SK-MEL-5 (cell line): Measurements from ENCODE around the gene XYLT2. TPM values are rescaled to one million over a fixed set of nuclear protein-coding genes. Genes with fewer than 3 reads are reported as not detected.
"Not testable (repeated sequence)": the region's sequence is repeated elsewhere in the genome, so short reads cannot be mapped to it uniquely, and the experiment has no call there.

Experiments used
- DNase-seq: peaks from one replicate; pipeline ENCODE4 v3.0.0-alpha.2; 2016; ENCODE audit warnings: low read depth, low spot score
- in situ Hi-C: cut with HindIII; loops from 2 replicates; pipeline ENCODE4 v1.10.0; 2016; ENCODE audit warnings: low sequenced_read_pairs, high pct_unique_total_duplicates, low pct_unique_long_range_greater_than_20kb
- polyA plus RNA-seq, 2 experiments: library from polyadenylated mRNA; depleted of rRNA; stranded (reverse); fragments of >200 nt; gene quantifications; 2 replicates each; pipeline ENCODE4 v1.2.3, GENCODE V29; 2015
- total RNA-seq: library from RNA; depleted of rRNA; stranded (reverse); fragments of >200 nt; shearing (Covaris generic); gene quantifications from 2 replicates; pipeline ENCODE4 v1.2.3, GENCODE V29; 2014; rRNA removed

Gene XYLT2
- total RNA-seq = 31.7 and 34.2 TPM in 2 replicates
- 47.8 and 49.8 TPM in 2 replicates for polyA plus RNA-seq (2015; cell fraction: cytosol; rRNA removed)
- polyA plus RNA-seq (2015; cell fraction: nucleus; rRNA removed) = 37.6 and 40.5 TPM in 2 replicates

DNA sequence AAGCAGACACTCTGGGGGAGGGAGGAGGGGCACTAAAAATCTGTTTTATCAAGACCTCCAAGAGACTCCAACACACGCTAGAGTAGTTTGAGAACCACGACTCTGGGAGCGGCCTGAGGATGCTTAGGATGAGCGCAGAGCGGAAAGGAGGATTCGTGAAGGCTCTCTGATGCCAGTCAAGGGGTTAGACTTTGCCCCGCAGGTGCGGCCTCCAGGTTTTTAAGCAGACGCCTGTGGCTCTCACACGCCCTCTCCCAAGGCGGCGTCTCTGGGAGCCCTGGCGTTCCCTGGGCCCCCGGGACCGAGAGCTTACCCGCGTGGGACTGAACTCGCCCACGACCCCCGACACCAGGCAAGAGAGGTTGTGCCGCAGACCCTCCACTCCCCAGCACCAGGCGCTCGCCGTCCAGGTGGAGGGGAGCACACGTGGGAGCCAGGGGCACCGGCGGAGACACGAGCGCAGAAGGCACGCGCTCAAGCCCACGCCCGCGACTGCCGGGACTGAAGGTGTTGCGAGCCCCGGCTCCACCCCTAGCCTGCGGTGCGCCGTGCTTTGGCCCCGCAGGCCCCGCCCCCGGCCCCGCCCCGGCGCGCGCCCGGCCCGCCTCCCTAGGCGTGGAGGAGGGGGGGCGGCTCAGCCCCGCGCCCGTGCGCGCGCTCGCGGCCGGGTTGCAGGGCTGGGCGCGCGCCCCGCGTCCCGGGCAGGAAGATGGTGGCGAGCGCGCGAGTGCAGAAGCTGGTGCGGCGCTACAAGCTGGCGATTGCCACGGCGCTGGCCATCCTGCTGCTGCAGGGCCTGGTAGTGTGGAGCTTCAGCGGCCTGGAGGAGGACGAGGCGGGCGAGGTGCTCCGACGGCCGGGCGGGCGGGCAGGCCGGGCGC is at the start of gene XYLT2:
XYLT2 (plus strand) TSS at position 695 of the 881 bp plus-strand sequence; CDS start at position 710, 15 bp downstream.
- peak; percentile 74 for DNase-seq
- in situ Hi-C loops = no loop called here

DNA sequence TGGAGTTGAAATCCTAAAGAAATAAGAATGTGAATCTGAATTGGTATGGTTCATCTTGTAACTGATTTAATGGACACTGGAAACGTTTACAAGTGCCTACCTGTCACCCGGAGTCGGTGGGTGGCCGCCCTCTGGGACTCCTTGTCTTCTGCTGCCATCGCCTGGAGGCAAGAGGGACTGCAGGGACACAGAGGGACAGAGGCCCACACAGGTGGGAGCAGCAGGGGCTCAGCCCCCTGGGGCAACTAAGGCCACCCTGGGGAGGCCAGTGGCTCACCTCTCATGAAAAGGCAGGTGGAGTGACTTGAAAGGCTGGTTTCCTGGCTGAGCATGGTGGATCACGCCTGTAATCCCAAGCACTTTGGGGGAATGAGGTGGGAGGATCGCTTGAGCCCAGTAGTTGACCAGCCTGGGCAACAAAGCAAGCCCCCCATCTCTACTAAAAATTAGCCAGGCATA is 48.5 kb upstream of the XYLT2 start:
- in situ Hi-C loops = no loop called here
- DNase-seq = peak; percentile 66

DNA sequence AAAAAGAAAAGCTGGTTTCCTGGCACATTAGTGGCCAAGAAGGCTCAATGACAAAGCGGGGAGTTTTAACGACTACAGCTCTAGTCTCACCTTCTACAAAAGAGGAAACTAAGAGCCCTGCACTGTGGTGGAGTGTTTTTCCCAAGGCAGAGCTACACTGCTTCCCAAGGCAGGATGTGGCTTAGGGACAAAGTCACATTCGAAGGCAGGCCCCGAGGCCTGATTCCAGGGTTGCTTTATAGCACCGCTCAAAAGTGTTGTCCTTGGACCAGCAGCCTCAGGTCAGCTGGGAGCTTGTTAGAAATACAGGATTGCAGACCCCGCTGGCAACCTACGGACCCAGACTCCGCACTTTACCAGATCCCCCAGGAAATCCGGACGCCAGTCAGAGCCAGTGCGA is 47.9 kb upstream of the XYLT2 start:
- DNase-seq = no peak
- in situ Hi-C loops = no loop called here

DNA sequence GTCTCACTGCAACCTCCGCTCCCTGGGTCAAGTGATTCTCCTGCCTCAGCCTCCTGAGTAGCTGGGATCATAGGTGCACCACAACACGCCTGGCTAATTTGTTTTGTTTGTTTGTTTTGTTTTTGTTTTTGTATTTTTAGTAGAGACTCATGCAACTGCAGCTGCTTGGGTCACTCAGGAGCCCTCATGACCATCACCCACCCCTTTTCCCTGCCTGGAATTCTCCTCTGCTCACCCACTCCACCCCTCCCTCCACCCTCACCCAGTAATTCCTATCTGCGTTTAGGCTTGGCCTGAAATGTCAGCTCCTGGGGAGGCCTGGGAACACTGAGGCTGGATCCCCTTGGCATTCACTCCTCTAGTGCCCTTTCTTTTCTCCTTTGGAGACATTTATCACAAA is 46.1 kb upstream of the XYLT2 start:
- in situ Hi-C loops = no loop called here

DNA sequence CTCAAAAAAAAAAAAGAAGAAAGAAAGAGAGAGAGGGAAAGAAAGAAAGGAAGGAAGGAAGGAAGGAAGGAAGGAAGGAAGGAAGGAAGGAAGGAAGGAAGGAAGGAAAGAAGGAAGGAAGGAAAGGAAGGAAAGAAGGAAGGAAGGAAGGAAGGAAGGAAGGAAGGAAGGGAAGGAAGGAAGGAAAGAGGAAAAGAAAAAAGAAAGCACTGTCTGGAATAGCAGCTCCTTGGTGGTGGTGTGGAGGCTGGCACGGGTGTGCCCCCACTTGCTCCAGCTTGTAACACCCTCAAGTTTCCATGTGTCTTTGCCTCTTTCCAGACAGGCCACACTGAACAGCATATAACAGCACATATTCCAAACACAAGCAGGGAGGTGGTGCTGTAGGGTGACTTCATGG is 45.1 kb upstream of the XYLT2 start:
- DNase-seq, in situ Hi-C loops: not testable (repeated sequence)

More for the DNA sequence above, 46.1 kb upstream of the XYLT2 start:
- DNase-seq = no peak

DNA sequence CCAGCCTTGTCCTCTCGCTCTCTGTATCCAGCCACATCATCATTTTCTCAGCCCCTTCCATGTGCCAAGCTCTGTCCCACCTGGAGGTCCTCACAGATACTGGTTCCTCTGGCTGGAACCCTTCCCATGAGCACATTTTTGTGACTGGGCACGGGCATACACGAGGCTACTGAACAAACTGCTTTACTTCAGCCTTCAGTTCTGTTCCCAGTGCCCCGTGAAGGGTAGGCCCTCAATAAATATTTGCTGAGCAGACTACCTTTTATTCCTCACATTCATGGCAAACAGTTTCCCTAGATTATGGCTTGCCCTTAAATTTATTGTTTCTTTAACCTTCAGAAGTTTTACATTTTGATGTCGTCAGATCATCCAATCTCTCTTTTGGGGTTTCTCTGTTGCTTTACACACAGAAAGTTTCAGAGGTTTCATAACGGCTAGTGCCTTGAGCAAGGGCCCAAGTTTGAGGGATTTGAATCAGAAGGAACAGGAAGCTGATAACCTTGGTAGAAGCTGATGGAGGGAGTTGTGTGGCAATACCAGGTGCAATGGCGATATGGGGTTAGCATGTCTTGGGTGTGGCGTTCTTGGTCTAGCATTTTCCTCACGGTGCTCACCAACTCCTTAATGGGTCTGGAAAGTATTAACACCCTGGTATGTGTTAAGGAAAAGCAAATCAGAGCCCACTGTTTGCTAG is 43.9 kb upstream of the XYLT2 start:
- DNase-seq = no peak
- in situ Hi-C loops = no loop called here

DNA sequence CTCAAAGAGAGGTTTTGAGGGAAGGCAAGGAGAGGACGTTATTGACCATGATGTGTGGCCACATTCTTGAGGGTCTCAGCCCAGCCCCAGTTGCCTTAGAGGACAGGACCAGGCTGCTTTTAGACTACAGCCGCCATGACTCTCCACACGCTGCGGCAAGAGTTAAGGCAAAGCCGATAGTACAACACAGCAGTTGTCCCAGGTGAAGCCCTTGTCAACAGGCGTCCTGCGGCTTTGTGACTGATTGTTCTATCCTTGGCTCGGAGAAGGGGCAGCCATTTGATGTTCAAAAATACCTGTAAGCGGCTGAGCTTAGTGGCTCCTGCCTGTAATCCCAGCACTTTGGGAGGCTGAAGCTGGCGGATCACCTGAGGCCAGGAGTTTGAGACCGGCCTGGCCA is 42.9 kb upstream of the XYLT2 start:
- DNase-seq = no peak
- in situ Hi-C loops = no loop called here

DNA sequence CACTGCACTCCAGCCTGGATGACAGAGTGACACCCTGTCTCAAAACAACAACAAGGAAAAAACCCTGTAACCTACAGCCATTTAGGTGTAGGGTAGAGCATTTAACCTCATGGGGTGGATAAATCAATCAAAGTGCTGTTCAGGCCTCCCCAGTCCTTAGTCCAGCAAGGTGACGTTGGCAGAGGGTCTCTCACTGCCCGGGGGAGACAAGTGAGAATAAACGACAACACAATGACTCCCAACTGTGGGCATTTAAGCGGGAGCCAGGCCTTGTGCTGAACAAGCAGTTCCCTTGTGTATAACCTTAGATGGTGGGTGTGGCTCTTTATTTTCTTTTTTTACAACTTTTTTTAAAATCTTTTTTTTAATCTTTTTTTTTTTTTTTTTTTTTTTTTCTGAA is 42.3 kb upstream of the XYLT2 start:
- no peak for DNase-seq
- in situ Hi-C loops = no loop called here

DNA sequence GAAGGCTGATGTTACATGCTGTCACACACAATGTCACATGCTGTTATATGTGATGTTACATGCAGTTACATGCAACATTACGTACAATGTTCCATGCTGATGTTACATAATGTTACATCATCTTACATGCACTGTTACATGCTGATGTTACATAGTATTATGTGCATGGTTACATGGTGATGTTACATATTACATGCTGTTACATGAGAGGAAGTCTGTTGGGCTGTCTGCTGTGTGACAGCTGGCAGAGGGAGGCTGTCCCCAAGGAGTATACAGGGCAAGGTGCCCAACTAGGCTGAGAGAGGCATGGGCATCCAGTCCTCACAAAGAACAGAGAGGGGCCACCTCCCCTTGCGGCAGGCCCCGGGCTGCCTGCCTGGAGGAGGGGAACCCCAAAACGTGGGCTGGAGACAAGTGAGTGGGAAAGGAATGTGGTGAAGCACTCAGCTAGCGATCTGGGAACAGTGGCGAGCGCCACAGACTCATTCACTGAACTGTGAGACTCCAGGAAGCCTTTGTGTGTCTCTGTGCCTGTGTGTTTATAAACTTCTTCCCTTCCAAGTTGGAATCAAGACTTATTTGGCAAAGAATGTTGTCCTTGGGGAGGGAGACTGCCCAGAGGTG is 41.0 kb upstream of the XYLT2 start:
- no peak for DNase-seq
- in situ Hi-C loops = no loop called here

DNA sequence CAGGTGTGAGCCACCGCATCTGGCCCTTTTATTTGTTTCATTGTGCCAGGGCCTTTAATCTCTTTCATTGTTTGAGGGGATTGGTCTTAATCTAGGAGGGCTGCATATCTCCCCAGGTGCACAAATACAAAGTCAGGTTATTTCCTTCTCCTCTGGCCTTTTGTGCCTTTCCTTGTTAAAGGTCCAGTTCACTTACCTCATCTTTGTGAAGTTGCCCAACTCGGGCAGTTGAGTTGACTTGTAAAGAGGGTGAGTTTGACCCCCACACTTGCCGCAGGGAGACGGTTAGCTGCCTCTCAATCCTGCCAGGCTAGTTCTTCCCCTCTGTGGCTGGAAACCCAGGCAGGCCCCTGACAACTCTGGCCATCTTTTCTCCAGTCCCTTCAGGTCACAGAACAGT is 38.3 kb upstream of the XYLT2 start:
- no peak for DNase-seq
- in situ Hi-C loops = no loop called here

DNA sequence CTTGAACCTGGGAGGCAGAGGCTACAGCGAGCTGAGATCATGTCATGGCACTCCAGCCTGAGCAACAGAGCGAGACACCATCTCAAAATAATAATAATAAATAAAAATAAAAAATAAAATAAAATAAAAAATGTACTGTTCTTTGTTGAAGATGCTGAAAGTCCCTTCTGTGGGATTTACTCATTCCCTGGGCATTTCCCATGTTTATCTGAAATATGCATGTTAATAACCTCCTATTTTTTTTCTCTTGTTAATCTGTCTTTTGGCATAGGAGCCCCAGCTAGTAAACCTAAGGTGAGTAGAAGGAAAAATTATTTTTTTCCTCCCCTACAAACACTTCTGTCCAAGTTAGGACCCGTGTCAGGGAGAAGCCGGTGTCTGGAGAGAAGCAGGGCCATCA is 37.3 kb upstream of the XYLT2 start:
- in situ Hi-C loops = no loop called here
- DNase-seq = no peak

DNA sequence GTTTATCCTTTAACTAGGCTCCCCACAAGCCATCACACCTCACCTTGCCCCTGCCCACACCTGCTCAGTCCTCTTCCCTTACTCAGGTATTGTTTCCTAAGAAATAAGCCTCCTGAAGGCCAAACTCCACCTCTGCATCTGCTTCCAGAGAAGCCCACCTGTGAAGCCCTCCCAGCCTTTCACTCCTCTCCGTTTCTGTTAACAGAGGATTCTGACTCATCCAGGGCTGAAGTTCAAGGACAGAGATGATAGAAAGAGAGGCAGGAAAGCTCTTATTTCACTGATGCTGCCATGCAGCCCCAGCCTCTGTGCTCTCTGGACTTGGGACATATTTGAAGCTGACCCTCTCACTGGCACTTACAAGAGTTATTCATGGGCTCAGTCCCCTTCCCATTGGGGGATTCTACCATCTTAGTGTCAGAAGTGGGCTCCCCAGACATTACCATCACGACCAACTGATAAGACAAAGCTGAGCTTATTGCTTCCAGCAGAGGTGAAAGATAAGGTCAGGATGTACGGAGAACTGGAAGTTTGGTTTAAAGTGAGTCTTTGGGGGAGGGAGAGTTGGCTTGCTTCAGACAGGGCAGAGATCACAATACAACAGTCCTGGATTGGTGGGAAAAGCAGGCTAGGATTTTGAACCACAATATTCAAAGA is 35.3 kb upstream of the XYLT2 start:
- in situ Hi-C loops = no loop called here
- DNase-seq = no peak

DNA sequence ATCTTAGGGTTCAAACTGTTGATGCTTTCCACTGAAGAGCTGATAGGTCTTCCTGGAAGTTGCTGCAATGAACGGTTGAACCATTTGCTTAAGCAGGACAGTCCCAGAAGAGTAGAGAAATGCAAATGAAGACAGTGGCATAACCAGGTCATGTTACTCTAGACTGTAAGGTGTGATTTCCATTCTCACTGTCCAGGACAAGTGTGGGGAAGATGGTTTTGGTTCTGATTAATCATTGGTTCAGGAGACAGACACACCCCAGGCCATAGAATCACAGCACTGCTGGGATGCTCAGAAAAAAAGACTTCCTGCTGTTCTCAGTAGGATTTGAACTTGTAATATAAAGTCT is 34.8 kb upstream of the XYLT2 start:
- in situ Hi-C loops = no loop called here
- no peak for DNase-seq

DNA sequence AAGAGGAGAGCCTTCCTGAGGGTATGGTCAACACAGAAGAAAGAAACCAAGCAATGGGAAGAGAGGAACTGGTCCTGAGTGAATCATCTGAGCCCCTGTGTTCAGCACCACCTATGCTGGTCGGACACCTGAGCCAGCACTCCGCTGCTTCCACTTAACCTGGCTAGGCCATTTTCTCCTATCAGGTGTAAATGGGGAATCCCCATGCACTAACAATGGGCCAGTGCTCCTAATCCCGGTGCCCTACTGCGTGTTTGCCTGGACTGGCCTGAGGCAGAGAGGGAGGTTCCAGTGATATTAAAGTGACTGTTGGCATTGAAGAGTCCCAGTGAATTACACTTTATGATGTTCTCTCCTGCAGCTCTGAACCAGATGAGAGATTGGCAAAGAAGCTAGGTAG is 34.4 kb upstream of the XYLT2 start:
- in situ Hi-C loops = no loop called here
- DNase-seq = no peak

DNA sequence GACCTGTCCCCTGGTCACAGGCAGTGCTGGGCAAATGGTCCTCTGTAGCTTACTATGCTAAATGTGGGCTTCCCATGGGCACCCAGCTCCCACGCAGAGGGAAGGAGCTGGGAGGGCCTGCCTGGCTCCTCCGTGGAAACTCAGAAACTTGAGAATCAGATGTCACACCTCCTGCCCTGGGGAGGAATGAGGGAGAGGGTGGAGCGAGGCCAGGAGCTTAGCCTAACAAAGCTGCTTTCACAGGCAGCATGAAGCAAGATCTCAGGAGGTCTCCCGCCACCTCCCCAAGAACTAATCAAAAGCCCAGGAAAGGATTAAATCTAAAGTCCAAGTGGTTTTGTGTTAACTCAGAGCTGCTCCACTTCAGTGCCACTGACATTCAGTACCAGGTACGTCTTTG is 33.6 kb upstream of the XYLT2 start:
- peak; percentile 23 for DNase-seq
- in situ Hi-C loops = no loop called here

DNA sequence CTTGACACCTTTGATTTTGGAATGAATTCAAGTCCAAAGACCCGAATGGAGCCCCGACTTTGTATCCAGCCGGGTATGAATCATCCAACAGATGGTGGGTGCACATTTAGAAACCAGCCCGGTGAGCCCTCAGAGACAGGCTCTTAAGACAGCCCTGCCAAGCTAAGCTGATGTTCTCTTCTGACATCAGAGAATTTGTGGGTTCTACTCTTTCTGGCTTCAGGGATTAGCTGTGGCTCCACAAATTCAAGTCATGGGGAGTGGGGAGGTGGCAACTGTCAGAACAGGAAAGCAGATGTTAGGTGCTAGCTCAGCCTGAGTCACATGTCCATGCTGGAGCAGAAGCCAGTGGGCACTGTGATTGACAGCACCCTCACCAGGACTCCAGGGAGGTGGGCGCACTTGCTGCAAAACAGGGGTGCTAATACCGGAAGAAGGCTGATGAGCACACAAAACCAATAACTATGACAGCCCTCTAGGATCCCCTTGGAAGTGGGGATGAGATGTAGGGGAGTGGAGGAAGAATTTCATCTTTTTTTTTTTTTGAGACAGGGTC is 31.4 kb upstream of the XYLT2 start:
- no peak for DNase-seq

DNA sequence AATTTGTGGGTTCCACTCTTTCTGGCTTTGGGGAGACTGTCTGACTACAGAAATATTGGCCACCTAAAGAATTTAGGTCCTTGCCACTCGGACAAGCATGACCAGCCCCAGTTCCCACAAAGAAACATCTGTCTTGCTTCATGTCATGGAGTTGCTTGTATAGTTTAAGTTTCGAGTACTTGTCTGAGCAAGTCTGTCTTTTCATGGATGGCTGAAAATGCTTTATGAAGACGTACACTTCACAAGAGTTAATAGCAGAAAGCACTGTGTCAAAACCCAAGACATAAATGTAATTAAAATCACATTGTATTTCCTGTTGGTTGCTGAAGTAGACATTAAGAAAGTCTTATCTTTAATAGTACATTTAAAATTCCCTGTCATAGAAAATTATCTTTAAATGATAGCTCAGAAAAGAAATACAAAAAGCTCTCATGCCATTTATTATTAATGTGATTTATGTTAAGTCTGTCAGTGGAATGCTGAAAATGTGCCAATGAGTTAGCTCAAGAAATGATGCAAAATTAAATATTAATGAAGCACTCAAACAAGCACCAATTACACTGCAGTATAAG is 29.8 kb upstream of the XYLT2 start:
- in situ Hi-C loops = no loop called here
- no peak for DNase-seq

More for the DNA sequence above, 31.4 kb upstream of the XYLT2 start:
- in situ Hi-C loops = no loop called here
